ENCODE results near the gene PLSCR1. TPM values are rescaled to one million over a fixed set of nuclear protein-coding genes. Genes with fewer than 3 reads are reported as not detected.
A peak's percentile ranks its signal among the peaks of the same experiment; 100 is the strongest.

The PLSCR1 gene
- total and polyA plus RNA-seq, 9 of the 15 experiments (the other 6 are each of a cell fraction or from before 2014, with no cell fraction given): 40.6 to 122 (median 69.1) TPM

DNA sequence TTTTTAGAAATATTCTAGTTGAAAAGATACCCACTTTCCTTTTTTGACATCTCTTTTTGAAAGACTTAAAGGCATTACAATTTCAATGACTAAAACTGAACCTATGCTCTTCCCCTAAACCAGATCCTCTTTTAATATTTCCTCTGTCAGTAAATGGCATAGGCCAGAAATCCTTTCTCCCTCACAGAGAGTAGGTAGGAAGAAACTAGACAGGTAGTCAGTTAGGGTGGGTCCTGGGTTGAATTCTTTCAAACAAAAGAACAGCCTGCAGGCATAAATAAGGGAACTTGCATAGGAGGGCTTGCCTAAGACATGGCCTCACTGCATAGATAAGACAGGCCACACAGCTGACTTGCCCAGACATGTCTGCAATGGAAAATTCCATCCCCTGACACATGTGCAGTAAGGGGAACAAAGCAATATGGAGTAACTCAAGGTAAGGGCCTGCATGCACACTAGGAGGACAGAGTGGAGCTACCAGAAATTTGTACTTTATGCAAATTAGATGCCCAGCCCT, 37.6 kb upstream of the PLSCR1 start (continued):
- TF ChIP-seq, protein P1, sequence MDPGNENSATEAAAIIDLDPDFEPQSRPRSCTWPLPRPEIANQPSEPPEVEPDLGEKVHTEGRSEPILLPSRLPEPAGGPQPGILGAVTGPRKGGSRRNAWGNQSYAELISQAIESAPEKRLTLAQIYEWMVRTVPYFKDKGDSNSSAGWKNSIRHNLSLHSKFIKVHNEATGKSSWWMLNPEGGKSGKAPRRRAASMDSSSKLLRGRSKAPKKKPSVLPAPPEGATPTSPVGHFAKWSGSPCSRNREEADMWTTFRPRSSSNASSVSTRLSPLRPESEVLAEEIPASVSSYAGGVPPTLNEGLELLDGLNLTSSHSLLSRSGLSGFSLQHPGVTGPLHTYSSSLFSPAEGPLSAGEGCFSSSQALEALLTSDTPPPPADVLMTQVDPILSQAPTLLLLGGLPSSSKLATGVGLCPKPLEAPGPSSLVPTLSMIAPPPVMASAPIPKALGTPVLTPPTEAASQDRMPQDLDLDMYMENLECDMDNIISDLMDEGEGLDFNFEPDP (CRISPR knock-in tag; IDR thresholded peaks at IDR 0.05): 0 out of 2 replicates have a peak, but pooled peaks have one; percentile 24
- peak; percentile 80 for TF ChIP-seq ZBTB17 (CRISPR knock-in tag; IDR thresholded peaks at IDR 0.05)
- no peak for TF ChIP-seq BRCA1 (IDR thresholded peaks at IDR 0.05)
- TF ChIP-seq BRCA1 (CRISPR knock-in tag; IDR thresholded peaks at IDR 0.05): no peak
- TF ChIP-seq YBX1 (IDR thresholded peaks at IDR 0.05): no peak

DNA sequence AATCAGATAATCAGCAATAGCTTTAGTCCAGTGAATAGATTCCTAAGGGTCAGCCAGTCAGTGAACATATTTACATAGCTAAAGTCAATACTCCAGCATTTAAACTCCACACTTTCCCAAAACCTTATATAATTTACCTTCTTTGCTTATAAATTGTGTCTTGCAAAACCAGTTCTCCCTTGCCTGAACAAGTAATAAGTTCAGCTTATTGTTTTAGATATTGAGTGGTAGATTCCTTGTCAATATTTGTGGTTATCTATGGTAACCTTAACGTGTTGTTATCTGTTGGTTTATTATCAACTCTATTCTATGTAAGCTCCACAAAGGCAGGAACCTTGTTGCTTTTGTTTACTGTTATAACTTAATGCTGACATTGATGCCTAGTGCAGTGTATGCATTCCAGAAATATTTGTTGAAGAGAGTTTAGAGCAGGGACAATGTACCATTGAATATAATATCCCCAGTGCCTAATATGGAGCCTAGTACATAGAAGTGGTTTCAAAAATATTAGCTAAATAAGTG, 36.7 kb upstream of the PLSCR1 start:
- Histone ChIP-seq H3K4me1 (replicated peaks in 1 of 2; ENCODE audit: control insufficient read depth in 2 of 2, insufficient read depth in 2 of 2, low read length in 2 of 2) (no peaks in the 10 kb centered on the region), H4K20me1 (replicated peaks; ENCODE audit: control insufficient read depth, insufficient read depth, low read length) (no peaks in the 10 kb centered on the region), H2AFZ (ENCODE audit: low read depth, low read length) (no peak overlapping the region), H3K9ac (ENCODE audit: insufficient read depth in 1 of 2, low read depth in 2 of 2, low read length in 2 of 2) (no peak overlapping the region), H3K9me1 (ENCODE audit: control insufficient read depth, insufficient read depth, low read length) (no peaks in the 10 kb centered on the region), H3K36me3 (ENCODE audit: control insufficient read depth, insufficient read depth, low read length) (no peaks in the 10 kb centered on the region), H3K27me3 (ENCODE audit: control insufficient read depth in 2 of 2, insufficient read depth in 2 of 2, low read length in 2 of 2) (no peaks in the 10 kb centered on the region), H3K4me2 (ENCODE audit: insufficient read depth, low read length) (no peak overlapping the region), H3K9me3 (replicated peaks; ENCODE audit: control insufficient read depth, insufficient read depth, low read depth, low read length) (no peaks in the 10 kb centered on the region; the same call in 1 of the 2 replicates), H3K4me3 (no peak overlapping the region), H3K79me2 (ENCODE audit: control insufficient read depth, insufficient read depth, low read length) (no peaks in the 10 kb centered on the region), H3K27ac (ENCODE audit: extremely low read depth, low read depth, low read length) (no peak overlapping the region)
- POLR2A ChIA-PET: no interaction called here
- FAIRE-seq (no peak), ATAC-seq (no peak), DNase-seq (ENCODE audit: extremely low read depth in 1 of 4, low spot score in 3 of 4) (no peak)
- CTCF ChIA-PET (ENCODE audit: low intra/inter-chr PET ratio): no interaction called here
- 0% methylated on average over 1 of the region's 1 CpG for WGBS (ENCODE audit: insufficient coverage, low coverage, missing lambda C conversion rate)
- BruUV-seq (replicated peaks): no TSS peak
- in situ Hi-C loops (cut with MboI): loop anchor here (25.0 kb wide), 2 partner anchors 244 to 519 kb away; no protein-coding TSS in a partner anchor
- intact Hi-C loops (cut with micrococcal nuclease): no loop called here
- TF ChIP-seq TCFL5 (CRISPR knock-in tag; conservative IDR thresholded peaks at IDR 0.05) (no peak), ZNF77 (CRISPR knock-in tag; IDR thresholded peaks at IDR 0.05) (no peak), TEAD1 (CRISPR knock-in tag; IDR thresholded peaks at IDR 0.05) (no peak), ZNF316 (IDR thresholded peaks at IDR 0.05) (no peak), MAFK (IDR thresholded peaks at IDR 0.05; ENCODE audit: low read length) (no peak), STAT5B (CRISPR knock-in tag; IDR thresholded peaks at IDR 0.05) (no peak), SMAD1 (IDR thresholded peaks at IDR 0.05; ENCODE audit: low read depth, low read length, partially characterized antibody) (no peak)
- TF ChIP-seq, protein P1 (CRISPR knock-in tag; IDR thresholded peaks at IDR 0.05): no peak
- TF ChIP-seq, protein P2, sequence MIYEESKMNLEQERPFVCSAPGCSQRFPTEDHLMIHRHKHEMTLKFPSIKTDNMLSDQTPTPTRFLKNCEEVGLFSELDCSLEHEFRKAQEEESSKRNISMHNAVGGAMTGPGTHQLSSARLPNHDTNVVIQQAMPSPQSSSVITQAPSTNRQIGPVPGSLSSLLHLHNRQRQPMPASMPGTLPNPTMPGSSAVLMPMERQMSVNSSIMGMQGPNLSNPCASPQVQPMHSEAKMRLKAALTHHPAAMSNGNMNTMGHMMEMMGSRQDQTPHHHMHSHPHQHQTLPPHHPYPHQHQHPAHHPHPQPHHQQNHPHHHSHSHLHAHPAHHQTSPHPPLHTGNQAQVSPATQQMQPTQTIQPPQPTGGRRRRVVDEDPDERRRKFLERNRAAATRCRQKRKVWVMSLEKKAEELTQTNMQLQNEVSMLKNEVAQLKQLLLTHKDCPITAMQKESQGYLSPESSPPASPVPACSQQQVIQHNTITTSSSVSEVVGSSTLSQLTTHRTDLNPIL (CRISPR knock-in tag; IDR thresholded peaks at IDR 0.05): no peak
- TF ChIP-seq, protein P3, sequence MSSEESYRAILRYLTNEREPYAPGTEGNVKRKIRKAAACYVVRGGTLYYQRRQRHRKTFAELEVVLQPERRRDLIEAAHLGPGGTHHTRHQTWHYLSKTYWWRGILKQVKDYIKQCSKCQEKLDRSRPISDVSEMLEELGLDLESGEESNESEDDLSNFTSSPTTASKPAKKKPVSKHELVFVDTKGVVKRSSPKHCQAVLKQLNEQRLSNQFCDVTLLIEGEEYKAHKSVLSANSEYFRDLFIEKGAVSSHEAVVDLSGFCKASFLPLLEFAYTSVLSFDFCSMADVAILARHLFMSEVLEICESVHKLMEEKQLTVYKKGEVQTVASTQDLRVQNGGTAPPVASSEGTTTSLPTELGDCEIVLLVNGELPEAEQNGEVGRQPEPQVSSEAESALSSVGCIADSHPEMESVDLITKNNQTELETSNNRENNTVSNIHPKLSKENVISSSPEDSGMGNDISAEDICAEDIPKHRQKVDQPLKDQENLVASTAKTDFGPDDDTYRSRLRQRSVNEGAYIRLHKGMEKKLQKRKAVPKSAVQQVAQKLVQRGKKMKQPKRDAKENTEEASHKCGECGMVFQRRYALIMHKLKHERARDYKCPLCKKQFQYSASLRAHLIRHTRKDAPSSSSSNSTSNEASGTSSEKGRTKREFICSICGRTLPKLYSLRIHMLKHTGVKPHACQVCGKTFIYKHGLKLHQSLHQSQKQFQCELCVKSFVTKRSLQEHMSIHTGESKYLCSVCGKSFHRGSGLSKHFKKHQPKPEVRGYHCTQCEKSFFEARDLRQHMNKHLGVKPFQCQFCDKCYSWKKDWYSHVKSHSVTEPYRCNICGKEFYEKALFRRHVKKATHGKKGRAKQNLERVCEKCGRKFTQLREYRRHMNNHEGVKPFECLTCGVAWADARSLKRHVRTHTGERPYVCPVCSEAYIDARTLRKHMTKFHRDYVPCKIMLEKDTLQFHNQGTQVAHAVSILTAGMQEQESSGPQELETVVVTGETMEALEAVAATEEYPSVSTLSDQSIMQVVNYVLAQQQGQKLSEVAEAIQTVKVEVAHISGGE (CRISPR knock-in tag; IDR thresholded peaks at IDR 0.05): no peak

Data from K562 (cell line).